Esophagus (tissue), 2 donors: ENCODE results near the gene MAP3K4. TPM values are rescaled to one million over a fixed set of nuclear protein-coding genes. Genes with fewer than 3 reads are reported as not detected.

ENCODE experiments used
- H3K27ac ChIP-seq, 2 donors: one replicate each; pipeline ENCODE4 v1.5.1; 2013; ENCODE audit warnings: low read depth in 2 of 2, mild to moderate bottlenecking in 2 of 2, inconsistent platforms in 1 of 2, low read length in 1 of 2, moderate library complexity in 1 of 2
- H3K27me3 ChIP-seq, 2 donors: one replicate each; pipeline ENCODE4 v1.6.1; 2013; ENCODE audit warnings: low read length in 2 of 2, control low read depth in 1 of 2, mild to moderate bottlenecking in 1 of 2; ENCODE audit not compliant: insufficient read depth in 2 of 2, control insufficient read depth in 1 of 2
- H3K36me3 ChIP-seq, 2 donors: one replicate each; pipeline ENCODE4 v1.6.1; 2013; ENCODE audit warnings: low read length in 1 of 2; ENCODE audit not compliant: control insufficient read depth in 2 of 2, insufficient read depth in 2 of 2
- H3K4me1 ChIP-seq, 2 donors: one replicate each; pipeline ENCODE4 v1.6.1; 2013; ENCODE audit warnings: low read length in 1 of 2; ENCODE audit not compliant: control insufficient read depth in 2 of 2, insufficient read depth in 2 of 2
- H3K4me3 ChIP-seq, 2 donors: one replicate each; pipeline ENCODE4 v1.5.1; 2013; ENCODE audit warnings: low read length in 2 of 2, mild to moderate bottlenecking in 2 of 2, low read depth in 1 of 2, moderate library complexity in 1 of 2
- H3K9me3 ChIP-seq, 2 donors: one replicate each; pipeline ENCODE4 v1.6.1; 2013; ENCODE audit warnings: mild to moderate bottlenecking in 2 of 2, low read depth in 1 of 2, low read length in 1 of 2, moderate library complexity in 1 of 2; ENCODE audit not compliant: control insufficient read depth in 2 of 2, insufficient read depth in 1 of 2
- WGBS, 2 donors: extraction: QIAGEN DNeasy Blood & Tissue Kit; methylation state at CpG; one replicate each; pipeline ENCODE4 v1.1.7; 2013; 5-methylcytosine and 5-hydroxymethylcytosine counted together
- polyA plus RNA-seq, 2 donors: library from polyadenylated mRNA; stranded (reverse); fragments of 200-250 nt; gene quantifications; one replicate each; pipeline ENCODE4 v1.2.3, GENCODE V29; 2013
- donor health status: healthy with polysubstance abuse.
- donor health status: Bipolar disorder and iron deficiency.

Gene MAP3K4
- polyA plus RNA-seq, 2 donors: 15.9 to 17.3 TPM

GRCh38 chr6:160955508-160956295 is 35.9 kb upstream of the MAP3K4 start:
- Histone ChIP-seq H3K27ac (no peak overlapping the region), H3K27me3 (no peaks in the 10 kb centered on the region), H3K4me3 (no peak overlapping the region), H3K9me3 (no peaks in the 10 kb centered on the region), H3K36me3 (no peaks in the 10 kb centered on the region), H3K4me1 (peaks cover 4 to 11% of the 10 kb centered on the region in 2 donors)
- 83 to 88% methylated on average over 13 of the region's 13 CpGs for WGBS, 2 donors

GRCh38 chr6:160956300-160957035 is 35.1 kb upstream of the MAP3K4 start:
- 62 to 68% methylated on average over 8 of the region's 8 CpGs for WGBS, 2 donors

GRCh38 chr6:160959726-160960435 is 31.7 kb upstream of the MAP3K4 start:
- Histone ChIP-seq H3K27me3 (no peaks in the 10 kb centered on the region), H3K9me3 (no peaks in the 10 kb centered on the region), H3K4me3 (no peak overlapping the region), H3K27ac (no peak overlapping the region), H3K4me1 (peaks cover 4 to 6% of the 10 kb centered on the region in 2 donors), H3K36me3 (no peaks in the 10 kb centered on the region)
- 83 to 85% methylated on average over 7 of the region's 7 CpGs for WGBS, 2 donors

More at GRCh38 chr6:160956300-160957035, 35.1 kb upstream of the MAP3K4 start:
- no peaks in the 10 kb centered on the region for H3K36me3 ChIP-seq
- no peak overlapping the region for H3K4me3 ChIP-seq
- no peaks in the 10 kb centered on the region for H3K9me3 ChIP-seq
- H3K27me3 ChIP-seq: no peaks in the 10 kb centered on the region
- peaks cover 4 to 6% of the 10 kb centered on the region in 2 donors for H3K4me1 ChIP-seq
- H3K27ac ChIP-seq: no peak overlapping the region

GRCh38 chr6:160960839-160961238 is 30.7 kb upstream of the MAP3K4 start:
- no peak overlapping the region for H3K27ac ChIP-seq
- H3K36me3 ChIP-seq: no peaks in the 10 kb centered on the region
- 33 to 43% methylated on average over 3 of the region's 3 CpGs for WGBS, 2 donors
- peaks cover 3 to 6% of the 10 kb centered on the region in 2 donors for H3K4me1 ChIP-seq
- no peaks in the 10 kb centered on the region for H3K9me3 ChIP-seq
- H3K4me3 ChIP-seq: no peak overlapping the region
- H3K27me3 ChIP-seq: no peaks in the 10 kb centered on the region

- H3K36me3 ChIP-seq: no peaks in the 10 kb centered on the region
- no peaks in the 10 kb centered on the region for H3K27me3 ChIP-seq
- H3K27ac ChIP-seq: no peak overlapping the region
- H3K4me3 ChIP-seq: no peak overlapping the region
- no peaks in the 10 kb centered on the region for H3K4me1 ChIP-seq
- no peaks in the 10 kb centered on the region for H3K9me3 ChIP-seq
- WGBS, 2 donors: 87 to 88% methylated on average over 15 of the region's 15 CpGs
Observed at GRCh38 chr6:160962835-160963623, 28.5 kb upstream of the MAP3K4 start.

- no peaks in the 10 kb centered on the region for H3K36me3 ChIP-seq
- no peaks in the 10 kb centered on the region for H3K4me1 ChIP-seq
- H3K27ac ChIP-seq: no peak overlapping the region
- WGBS, 2 donors: 66 to 70% methylated on average over 8 of the region's 8 CpGs
- H3K4me3 ChIP-seq: no peak overlapping the region
- no peaks in the 10 kb centered on the region for H3K27me3 ChIP-seq
- no peaks in the 10 kb centered on the region for H3K9me3 ChIP-seq
Observed at GRCh38 chr6:160963651-160964050, 27.9 kb upstream of the MAP3K4 start.

GRCh38 chr6:160965893-160966292 is 25.7 kb upstream of the MAP3K4 start:
- 75 to 77% methylated on average over 5 of the region's 5 CpGs for WGBS, 2 donors
- Histone ChIP-seq H3K27me3 (no peaks in the 10 kb centered on the region), H3K4me3 (no peak overlapping the region), H3K27ac (no peak overlapping the region), H3K9me3 (no peaks in the 10 kb centered on the region), H3K36me3 (no peaks in the 10 kb centered on the region), H3K4me1 (no peaks in the 10 kb centered on the region)

- H3K9me3 ChIP-seq: no peaks in the 10 kb centered on the region
- no peaks in the 10 kb centered on the region for H3K36me3 ChIP-seq
- WGBS, 2 donors: 78 to 85% methylated on average over 7 of the region's 7 CpGs
- no peaks in the 10 kb centered on the region for H3K4me1 ChIP-seq
- no peak overlapping the region for H3K27ac ChIP-seq
- H3K27me3 ChIP-seq: no peaks in the 10 kb centered on the region
- no peak overlapping the region for H3K4me3 ChIP-seq
Observed at GRCh38 chr6:160966493-160967229, 24.9 kb upstream of the MAP3K4 start.
